Measurements from ENCODE around the gene SIPA1.
"Not testable (repeated sequence)": the region's sequence is repeated elsewhere in the genome, so short reads cannot be mapped to it uniquely, and the experiment has no call there.

Gene SIPA1

GRCh38 chr11:65680192-65680743 is 42.4 kb downstream of the SIPA1 start:
- H3K27me3 ChIP-seq (ENCODE audit: low read depth, low read length) = no peaks in the 10 kb centered on the region
- no peaks in the 10 kb centered on the region for H3K4me1 ChIP-seq (ENCODE audit: control insufficient read depth in 1 of 2, insufficient read depth in 2 of 2, low read length in 2 of 2)
- no peak overlapping the region for H3K27ac ChIP-seq (ENCODE audit: low read length)
- H3K4me3 ChIP-seq (ENCODE audit: low read depth in 1 of 2, low read length in 2 of 2) = no peak overlapping the region
- H3K36me3 ChIP-seq (ENCODE audit: control insufficient read depth in 1 of 2, insufficient read depth in 2 of 2, low read length in 2 of 2) = no peaks in the 10 kb centered on the region
- H3K9me3 ChIP-seq (ENCODE audit: control insufficient read depth in 1 of 2, low read length in 2 of 2) = no peaks in the 10 kb centered on the region

DNA sequence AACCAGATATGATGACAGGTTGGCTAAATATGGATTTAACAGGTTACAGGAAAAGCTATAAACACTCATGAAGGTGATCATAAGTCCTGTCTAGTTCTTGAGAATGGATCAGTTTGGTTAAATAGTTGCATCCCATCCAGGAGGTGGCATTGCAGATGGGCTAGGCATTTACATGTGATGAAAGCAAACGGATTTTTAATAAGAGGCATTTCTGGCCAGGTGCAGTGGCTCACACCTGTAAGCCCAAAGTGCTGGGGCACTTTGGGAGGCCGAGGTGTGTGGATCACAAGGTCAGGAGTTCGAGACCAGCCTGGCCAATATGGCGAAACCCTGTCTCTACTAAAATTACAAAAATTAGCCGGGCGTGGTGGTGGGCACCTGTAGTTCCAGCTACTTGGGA is 45.6 kb downstream of the SIPA1 start:
- not testable (repeated sequence) for H3K27ac ChIP-seq (ENCODE audit: low read length); H3K4me3 ChIP-seq (ENCODE audit: low read depth in 1 of 2, low read length in 2 of 2); H3K4me1 ChIP-seq (ENCODE audit: control insufficient read depth in 1 of 2, insufficient read depth in 2 of 2, low read length in 2 of 2); H3K36me3 ChIP-seq (ENCODE audit: control insufficient read depth in 1 of 2, insufficient read depth in 2 of 2, low read length in 2 of 2); H3K27me3 ChIP-seq (ENCODE audit: low read depth, low read length); H3K9me3 ChIP-seq (ENCODE audit: control insufficient read depth in 1 of 2, low read length in 2 of 2)

GRCh38 chr11:65685981-65686380 is 48.1 kb downstream of the SIPA1 start:
- Histone ChIP-seq H3K4me3 (ENCODE audit: low read depth in 1 of 2, low read length in 2 of 2) (no peak overlapping the region), H3K9me3 (ENCODE audit: control insufficient read depth in 1 of 2, low read length in 2 of 2) (no peaks in the 10 kb centered on the region), H3K36me3 (ENCODE audit: control insufficient read depth in 1 of 2, insufficient read depth in 2 of 2, low read length in 2 of 2) (no peaks in the 10 kb centered on the region), H3K27me3 (ENCODE audit: low read depth, low read length) (no peaks in the 10 kb centered on the region), H3K4me1 (ENCODE audit: control insufficient read depth in 1 of 2, insufficient read depth in 2 of 2, low read length in 2 of 2) (no peaks in the 10 kb centered on the region), H3K27ac (ENCODE audit: low read length) (no peak overlapping the region)

DNA sequence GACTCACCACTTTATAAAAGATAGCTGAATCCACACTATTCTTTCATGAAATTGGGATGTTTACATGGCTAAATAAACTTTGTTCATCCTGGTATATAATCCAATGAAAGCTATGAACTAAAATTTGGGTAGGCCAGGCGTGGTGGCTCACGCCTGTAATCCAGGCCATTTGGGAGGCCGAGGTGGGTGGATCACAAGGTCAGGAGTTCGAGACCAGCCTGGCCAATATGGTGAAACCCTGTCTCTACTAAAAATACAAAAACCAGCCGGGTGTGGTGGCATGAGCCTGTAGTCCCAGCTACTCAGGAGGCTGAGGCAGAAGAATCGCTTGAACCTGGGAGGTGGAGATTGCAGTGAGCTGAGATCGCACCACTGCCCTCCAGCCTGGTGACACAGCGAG is 53.9 kb downstream of the SIPA1 start:
- not testable (repeated sequence) for H3K36me3 ChIP-seq (ENCODE audit: control insufficient read depth in 1 of 2, insufficient read depth in 2 of 2, low read length in 2 of 2); H3K27ac ChIP-seq (ENCODE audit: low read length)

GRCh38 chr11:65692367-65692766 is 54.5 kb downstream of the SIPA1 start:
- Histone ChIP-seq H3K27me3 (ENCODE audit: low read depth, low read length) (no peaks in the 10 kb centered on the region), H3K4me1 (ENCODE audit: control insufficient read depth in 1 of 2, insufficient read depth in 2 of 2, low read length in 2 of 2) (peaks cover 0 to 10% of the 10 kb centered on the region in 2 donors), H3K36me3 (ENCODE audit: control insufficient read depth in 1 of 2, insufficient read depth in 2 of 2, low read length in 2 of 2) (no peaks in the 10 kb centered on the region), H3K27ac (ENCODE audit: low read length) (no peak overlapping the region), H3K4me3 (ENCODE audit: low read depth in 1 of 2, low read length in 2 of 2) (no peak overlapping the region), H3K9me3 (ENCODE audit: control insufficient read depth in 1 of 2, low read length in 2 of 2) (no peaks in the 10 kb centered on the region)

More for the DNA sequence above, 53.9 kb downstream of the SIPA1 start:
- not testable (repeated sequence) for H3K27me3 ChIP-seq (ENCODE audit: low read depth, low read length); H3K9me3 ChIP-seq (ENCODE audit: control insufficient read depth in 1 of 2, low read length in 2 of 2); H3K4me1 ChIP-seq (ENCODE audit: control insufficient read depth in 1 of 2, insufficient read depth in 2 of 2, low read length in 2 of 2); H3K4me3 ChIP-seq (ENCODE audit: low read depth in 1 of 2, low read length in 2 of 2)

- H3K36me3 ChIP-seq (ENCODE audit: control insufficient read depth in 1 of 2, insufficient read depth in 2 of 2, low read length in 2 of 2) = no peaks in the 10 kb centered on the region
- no peak overlapping the region for H3K4me3 ChIP-seq (ENCODE audit: low read depth in 1 of 2, low read length in 2 of 2)
- H3K9me3 ChIP-seq (ENCODE audit: control insufficient read depth in 1 of 2, low read length in 2 of 2) = no peaks in the 10 kb centered on the region
- peaks cover 0 to 10% of the 10 kb centered on the region in 2 donors for H3K4me1 ChIP-seq (ENCODE audit: control insufficient read depth in 1 of 2, insufficient read depth in 2 of 2, low read length in 2 of 2)
- H3K27me3 ChIP-seq (ENCODE audit: low read depth, low read length) = no peaks in the 10 kb centered on the region
- no peak overlapping the region for H3K27ac ChIP-seq (ENCODE audit: low read length)
These were observed 57.7 kb downstream of the SIPA1 start for GRCh38 chr11:65695459-65696241.

- Histone ChIP-seq H3K4me1 (ENCODE audit: control insufficient read depth in 1 of 2, insufficient read depth in 2 of 2, low read length in 2 of 2) (peaks cover 0 to 10% of the 10 kb centered on the region in 2 donors), H3K27ac (ENCODE audit: low read length) (no peak overlapping the region), H3K9me3 (ENCODE audit: control insufficient read depth in 1 of 2, low read length in 2 of 2) (no peaks in the 10 kb centered on the region), H3K4me3 (ENCODE audit: low read depth in 1 of 2, low read length in 2 of 2) (no peak overlapping the region), H3K27me3 (ENCODE audit: low read depth, low read length) (no peaks in the 10 kb centered on the region), H3K36me3 (ENCODE audit: control insufficient read depth in 1 of 2, insufficient read depth in 2 of 2, low read length in 2 of 2) (no peaks in the 10 kb centered on the region)
These were observed 59.1 kb downstream of the SIPA1 start for GRCh38 chr11:65696802-65697552.

DNA sequence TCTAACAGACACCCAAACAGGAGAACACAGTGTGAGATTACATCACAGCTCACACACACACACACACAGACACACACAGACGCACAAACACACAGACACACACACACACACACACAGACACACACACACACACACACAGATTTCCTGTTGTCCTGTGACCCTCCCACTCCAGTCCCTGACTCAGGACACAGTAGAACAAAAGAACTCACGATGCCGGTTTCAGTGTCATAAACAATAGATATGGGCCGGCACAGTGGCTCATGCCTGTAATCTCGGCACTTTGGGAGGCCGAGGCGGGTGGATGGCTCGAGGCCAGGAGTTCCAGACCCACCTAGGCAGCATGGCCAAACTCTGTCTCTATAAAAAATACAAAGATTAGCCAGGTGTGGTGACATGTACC is 60.3 kb downstream of the SIPA1 start:
- H3K4me3 ChIP-seq (ENCODE audit: low read depth in 1 of 2, low read length in 2 of 2) = no peak overlapping the region
- no peaks in the 10 kb centered on the region for H3K36me3 ChIP-seq (ENCODE audit: control insufficient read depth in 1 of 2, insufficient read depth in 2 of 2, low read length in 2 of 2)
- no peaks in the 10 kb centered on the region for H3K27me3 ChIP-seq (ENCODE audit: low read depth, low read length)
- no peaks in the 10 kb centered on the region for H3K9me3 ChIP-seq (ENCODE audit: control insufficient read depth in 1 of 2, low read length in 2 of 2)
- peaks cover 0 to 10% of the 10 kb centered on the region in 2 donors for H3K4me1 ChIP-seq (ENCODE audit: control insufficient read depth in 1 of 2, insufficient read depth in 2 of 2, low read length in 2 of 2)
- no peak overlapping the region for H3K27ac ChIP-seq (ENCODE audit: low read length)

GRCh38 chr11:65699306-65699705 is 61.4 kb downstream of the SIPA1 start:
- no peaks in the 10 kb centered on the region for H3K27me3 ChIP-seq (ENCODE audit: low read depth, low read length)
- H3K27ac ChIP-seq (ENCODE audit: low read length) = no peak overlapping the region
- H3K4me3 ChIP-seq (ENCODE audit: low read depth in 1 of 2, low read length in 2 of 2) = no peak overlapping the region

GRCh38 chr11:65700399-65700798 is 62.5 kb downstream of the SIPA1 start:
- H3K27me3 ChIP-seq (ENCODE audit: low read depth, low read length) = no peaks in the 10 kb centered on the region
- no peaks in the 10 kb centered on the region for H3K9me3 ChIP-seq (ENCODE audit: control insufficient read depth in 1 of 2, low read length in 2 of 2)
- H3K36me3 ChIP-seq (ENCODE audit: control insufficient read depth in 1 of 2, insufficient read depth in 2 of 2, low read length in 2 of 2) = no peaks in the 10 kb centered on the region
- peaks cover 0 to 9% of the 10 kb centered on the region in 2 donors for H3K4me1 ChIP-seq (ENCODE audit: control insufficient read depth in 1 of 2, insufficient read depth in 2 of 2, low read length in 2 of 2)
- H3K27ac ChIP-seq (ENCODE audit: low read length) = no peak overlapping the region
- no peak overlapping the region for H3K4me3 ChIP-seq (ENCODE audit: low read depth in 1 of 2, low read length in 2 of 2)

More at GRCh38 chr11:65699306-65699705, 61.4 kb downstream of the SIPA1 start:
- Histone ChIP-seq H3K9me3 (ENCODE audit: control insufficient read depth in 1 of 2, low read length in 2 of 2) (no peaks in the 10 kb centered on the region), H3K36me3 (ENCODE audit: control insufficient read depth in 1 of 2, insufficient read depth in 2 of 2, low read length in 2 of 2) (no peaks in the 10 kb centered on the region), H3K4me1 (ENCODE audit: control insufficient read depth in 1 of 2, insufficient read depth in 2 of 2, low read length in 2 of 2) (peaks cover 0 to 10% of the 10 kb centered on the region in 2 donors)
